Mucosa of descending colon (tissue), 3 donors: ENCODE data around the gene ZNF343. TPM values are rescaled to one million over a fixed set of nuclear protein-coding genes. Genes with fewer than 3 reads are reported as not detected.

Experiments
- ATAC-seq: fragments of 200-7000 bp; cut with Tn5 transposase; one replicate; pipeline ENCODE4 v1.9.1; 2020; ENCODE audit warnings: mild to moderate bottlenecking, moderate library complexity
- DNase-seq, 3 donors: peaks; one replicate each; pipeline ENCODE4 v3.0.0-alpha.2; 2020
- H3K36me3 ChIP-seq: fragments of 200-600 bp; one replicate; pipeline ENCODE4 v1.8.0; 2021; ENCODE audit warnings: low read depth, mild to moderate bottlenecking
- H3K4me1 ChIP-seq: fragments of 200-600 bp; one replicate; pipeline ENCODE4 v1.8.0; 2021; ENCODE audit warnings: low read depth, mild to moderate bottlenecking
- H3K4me3 ChIP-seq: fragments of 200-600 bp; one replicate; pipeline ENCODE4 v1.8.0; 2021; ENCODE audit warnings: mild to moderate bottlenecking
- H3K9me3 ChIP-seq: fragments of 200-600 bp; one replicate; pipeline ENCODE4 v1.8.0; 2021; ENCODE audit warnings: mild to moderate bottlenecking
- CTCF ChIP-seq: fragments of 200-600 bp; IDR thresholded peaks from one replicate; pipeline ENCODE4 v1.8.0; 2022; ENCODE audit warnings: antibody characterized with exemption, mild to moderate bottlenecking
- intact Hi-C, 2 donors: fragments of 100-400 bp; cut with DNase I in 1 of 2; cut with micrococcal nuclease in 1 of 2; formaldehyde crosslinking; loops; one replicate each; pipeline versions ENCODE4 v1.11.0 to v1.11.1; 2022; cut with DNase I, micrococcal nuclease
- total RNA-seq, 3 donors: library from RNA; stranded (reverse); fragmentation: NEBNext Ultra II Directional in 2 of 3; extraction: Animal tissue kit (Norgen Biotek cat#: 25700) in 2 of 3; gene quantifications; one replicate each; pipeline versions ENCODE4 v1.2.1 to v1.2.4, GENCODE V29; 2021 to 2023
- donor health status: DM: no; HTN: no; CAD: no; lungs with moderate emphysema.
- donor health status: DM: no; HTN: no; CAD: no.
- donor health status: DM: no; HTN: yes; CAD: no.

The ZNF343 gene
- total RNA-seq, 3 donors from 2014 or later, result 6.9 to 12.1 (median 9.8) TPM

DNA sequence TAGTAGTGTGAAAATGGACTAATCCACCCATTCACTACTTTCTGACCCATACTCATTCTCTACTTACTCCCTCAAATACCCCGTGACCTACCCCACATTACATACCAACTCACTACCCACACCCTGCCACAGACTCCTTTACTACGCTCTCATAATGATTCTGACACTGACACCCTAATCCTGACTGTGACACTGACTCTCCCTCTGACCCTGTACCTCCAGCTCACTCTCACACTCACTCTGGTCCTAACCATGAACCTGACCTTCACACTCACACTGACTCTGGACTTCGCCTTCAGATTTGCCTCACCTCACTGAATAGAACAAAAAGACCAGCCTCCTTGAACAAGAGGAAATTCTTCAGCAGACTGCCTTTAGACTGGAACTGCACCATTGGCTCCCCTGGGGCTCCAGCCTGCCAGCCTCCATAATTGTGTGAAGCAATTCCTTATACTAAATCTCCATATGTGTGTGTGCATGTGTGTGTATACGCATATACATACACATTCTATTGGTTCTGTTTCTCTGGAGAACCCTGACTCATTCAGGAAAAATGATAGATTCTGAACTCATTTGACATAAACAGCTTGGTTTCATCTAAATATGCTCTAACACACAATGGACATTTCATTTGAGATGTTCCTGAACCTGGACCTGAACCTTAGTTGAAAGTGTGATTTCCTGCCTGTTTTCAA lies 10.5 kb upstream of the ZNF343 start:
- H3K9me3 ChIP-seq, result no peaks in the 10 kb centered on the region
- DNase-seq, result no peak
- intact Hi-C loops, result no loop called here
- ATAC-seq, result no peak
- H3K36me3 ChIP-seq, result no peaks in the 10 kb centered on the region
- H3K4me3 ChIP-seq, result no peak overlapping the region
- no peaks in the 10 kb centered on the region for H3K4me1 ChIP-seq
- TF ChIP-seq CTCF, result no peak

GRCh38 chr20:2518558-2518957 lies 9.8 kb upstream of the ZNF343 start:
- no peak for TF ChIP-seq CTCF
- intact Hi-C loops, result no loop called here
- no peak for ATAC-seq

GRCh38 chr20:2518096-2518495 lies 9.4 kb upstream of the ZNF343 start:
- Histone ChIP-seq H3K36me3 (no peaks in the 10 kb centered on the region), H3K9me3 (no peaks in the 10 kb centered on the region), H3K4me3 (no peak overlapping the region), H3K4me1 (no peaks in the 10 kb centered on the region)
- intact Hi-C loops, result no loop called here
- ATAC-seq, result no peak
- no peak for TF ChIP-seq CTCF
- DNase-seq, result no peak

More at GRCh38 chr20:2518558-2518957, 9.8 kb upstream of the ZNF343 start:
- H3K4me3 ChIP-seq, result no peak overlapping the region
- H3K4me1 ChIP-seq, result no peaks in the 10 kb centered on the region
- no peaks in the 10 kb centered on the region for H3K36me3 ChIP-seq
- DNase-seq, result no peak
- no peaks in the 10 kb centered on the region for H3K9me3 ChIP-seq

- DNase-seq (no peak), ATAC-seq (no peak)
- Histone ChIP-seq H3K4me1 (no peaks in the 10 kb centered on the region), H3K9me3 (no peaks in the 10 kb centered on the region), H3K36me3 (no peaks in the 10 kb centered on the region), H3K4me3 (no peak overlapping the region)
- intact Hi-C loops, result no loop called here
- no peak for TF ChIP-seq CTCF
Observed at GRCh38 chr20:2516399-2516798, 7.7 kb upstream of the ZNF343 start.

DNA sequence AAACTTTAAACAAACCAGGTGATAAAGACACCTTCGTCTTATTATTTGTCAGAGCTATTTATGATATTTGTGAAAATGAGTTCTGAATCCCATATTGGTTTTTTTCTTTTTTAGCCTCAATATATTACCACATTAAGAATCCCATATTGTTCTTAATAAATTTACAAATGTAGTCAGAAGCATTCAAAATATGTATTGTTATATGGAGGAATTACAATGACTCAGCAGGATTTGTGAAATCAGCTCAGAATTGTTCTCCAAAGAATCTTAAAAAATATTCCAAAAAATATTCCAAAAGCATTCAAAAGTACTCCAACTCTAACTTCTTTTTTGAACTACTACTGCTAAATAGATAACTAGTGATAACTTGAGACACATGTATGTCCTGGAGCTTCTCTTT lies 6.5 kb upstream of the ZNF343 start:
- intact Hi-C loops, result no loop called here
- no peak for ATAC-seq
- no peaks in the 10 kb centered on the region for H3K36me3 ChIP-seq
- no peaks in the 10 kb centered on the region for H3K9me3 ChIP-seq
- no peak for DNase-seq
- H3K4me1 ChIP-seq, result no peaks in the 10 kb centered on the region
- H3K4me3 ChIP-seq, result no peak overlapping the region
- TF ChIP-seq CTCF, result no peak

DNA sequence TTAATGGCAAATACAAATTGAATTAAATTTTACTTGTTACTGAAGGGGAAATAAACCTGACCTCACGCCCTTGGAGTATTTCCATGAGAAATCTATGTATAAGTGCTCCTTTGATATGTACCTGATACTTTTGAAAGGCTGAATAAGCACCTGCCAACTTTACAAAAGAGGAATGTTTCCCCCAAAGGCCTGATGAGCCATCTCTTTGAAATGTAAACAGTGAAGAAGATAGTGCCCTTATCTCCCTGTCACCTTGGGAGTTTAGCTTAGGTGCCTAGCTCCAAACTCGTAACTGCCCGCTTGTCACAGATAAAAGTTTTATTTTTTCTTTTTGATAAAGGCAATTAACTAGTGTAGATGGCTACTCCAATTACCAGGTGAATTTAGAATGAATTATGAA lies 1.1 kb upstream of the ZNF343 start:
- Histone ChIP-seq H3K36me3 (no peaks in the 10 kb centered on the region), H3K4me1 (no peaks in the 10 kb centered on the region), H3K4me3 (no peak overlapping the region), H3K9me3 (no peaks in the 10 kb centered on the region)
- TF ChIP-seq CTCF, result no peak
- intact Hi-C loops, result no loop called here
- ATAC-seq (no peak), DNase-seq (no peak)
